SK-N-SH treated with all-trans-retinoic acid at 6 μM for 48 hours (cell line): ENCODE results near the gene RIMKLA.

Experiments
- CREB5 ChIP-seq: fragments of 250-450 bp; sonication (Bioruptor Pico); IDR thresholded peaks from 2 replicates; pipeline ENCODE4 v1.5.1; 2020; ENCODE audit warnings: low read depth, mild to moderate bottlenecking, moderate library complexity
- ISL1 ChIP-seq: fragments of 250-450 bp; sonication (Bioruptor Pico); IDR thresholded peaks from 2 replicates; pipeline ENCODE4 v2.1.2; 2022; ENCODE audit warnings: mild to moderate bottlenecking, moderate library complexity
- OSR1 ChIP-seq: fragments of 250-450 bp; sonication (Bioruptor Pico); IDR thresholded peaks from 2 replicates; pipeline ENCODE4 v1.8.0; 2022; ENCODE audit warnings: moderate library complexity, mild to moderate bottlenecking, inconsistent platforms
- PATZ1 ChIP-seq: fragments of 250-450 bp; sonication (Bioruptor Pico); IDR thresholded peaks from 2 replicates; pipeline ENCODE4 v1.8.0; 2020; ENCODE audit warnings: mild to moderate bottlenecking, moderate library complexity, borderline replicate concordance
- PPARA ChIP-seq: fragments of 250-450 bp; sonication (Bioruptor Pico); IDR thresholded peaks from 2 replicates; pipeline ENCODE4 v1.5.0; 2020; ENCODE audit warnings: mild to moderate bottlenecking, borderline replicate concordance
- TOX ChIP-seq: fragments of 250-450 bp; sonication (Bioruptor Pico); IDR thresholded peaks from 2 replicates; pipeline ENCODE4 v1.8.0; 2021; ENCODE audit warnings: mild to moderate bottlenecking, moderate library complexity, borderline replicate concordance
- ZC3H10 ChIP-seq: fragments of 250-450 bp; sonication (Bioruptor Pico); IDR thresholded peaks from 2 replicates; pipeline ENCODE4 v1.5.1; 2021; ENCODE audit warnings: mild to moderate bottlenecking, moderate library complexity
- ZNF8 ChIP-seq: fragments of 450-650 bp; formaldehyde crosslinking; IDR thresholded peaks from 2 replicates; pipeline ENCODE4 v1.5.0; 2020; ENCODE audit warnings: mild to moderate bottlenecking, moderate library complexity

- TF ChIP-seq PATZ1 (CRISPR knock-in tag), result no peak
- no peak for TF ChIP-seq CREB5 (CRISPR knock-in tag)
- no peak for TF ChIP-seq OSR1 (CRISPR knock-in tag)
- no peak for TF ChIP-seq TOX (CRISPR knock-in tag)
- TF ChIP-seq ZNF8 (CRISPR knock-in tag), result no peak
- no peak for TF ChIP-seq ZC3H10 (CRISPR knock-in tag)
- TF ChIP-seq PPARA (CRISPR knock-in tag), result no peak
- TF ChIP-seq ISL1 (CRISPR knock-in tag), result no peak
Observed at GRCh38 chr1:42420911-42421585, 40.5 kb downstream of the RIMKLA start.
